ENCODE data around the gene DLG2. TPM values are rescaled to one million over a fixed set of nuclear protein-coding genes. Genes with fewer than 3 reads are reported as not detected.

The DLG2 gene
- total RNA-seq, 1 experiment from 2014 or later, result 17.5 TPM

GRCh38 chr11:85540181-85540580 is 87.0 kb downstream of the DLG2 start:
- POLR2A ChIA-PET, result no interaction called here
- Mint-ChIP-seq H3K4me3 (no peak overlapping the region), H3K27ac (peak overlapping the region; percentile 77), H3K9me3 (peaks cover 20% of the 10 kb centered on the region), H3K27me3 (ENCODE audit: low read depth) (no peaks in the 10 kb centered on the region), H3K36me3 (peaks cover 30% of the 10 kb centered on the region), H3K4me1 (peaks cover 55% of the 10 kb centered on the region)
- TF ChIP-seq OVOL2 (CRISPR knock-in tag; IDR thresholded peaks at IDR 0.05; ENCODE audit: borderline replicate concordance) (no peak), SMAD4 (CRISPR knock-in tag; IDR thresholded peaks at IDR 0.05) (no peak), FOXK1 (CRISPR knock-in tag; IDR thresholded peaks at IDR 0.05) (no peak), ETV6 (CRISPR knock-in tag; IDR thresholded peaks at IDR 0.05) (no peak), ZMAT4 (CRISPR knock-in tag; IDR thresholded peaks at IDR 0.05) (no peak), NR2C2 (CRISPR knock-in tag; IDR thresholded peaks at IDR 0.05) (no peak), ATF1 (CRISPR knock-in tag; IDR thresholded peaks at IDR 0.05) (no peak), MXD4 (CRISPR knock-in tag; IDR thresholded peaks at IDR 0.05; ENCODE audit: borderline replicate concordance) (no peak), SMAD3 (CRISPR knock-in tag; IDR thresholded peaks at IDR 0.05; ENCODE audit: borderline replicate concordance) (no peak), ZSCAN18 (CRISPR knock-in tag; IDR thresholded peaks at IDR 0.05) (no peak)
- TF ChIP-seq, protein P1, sequence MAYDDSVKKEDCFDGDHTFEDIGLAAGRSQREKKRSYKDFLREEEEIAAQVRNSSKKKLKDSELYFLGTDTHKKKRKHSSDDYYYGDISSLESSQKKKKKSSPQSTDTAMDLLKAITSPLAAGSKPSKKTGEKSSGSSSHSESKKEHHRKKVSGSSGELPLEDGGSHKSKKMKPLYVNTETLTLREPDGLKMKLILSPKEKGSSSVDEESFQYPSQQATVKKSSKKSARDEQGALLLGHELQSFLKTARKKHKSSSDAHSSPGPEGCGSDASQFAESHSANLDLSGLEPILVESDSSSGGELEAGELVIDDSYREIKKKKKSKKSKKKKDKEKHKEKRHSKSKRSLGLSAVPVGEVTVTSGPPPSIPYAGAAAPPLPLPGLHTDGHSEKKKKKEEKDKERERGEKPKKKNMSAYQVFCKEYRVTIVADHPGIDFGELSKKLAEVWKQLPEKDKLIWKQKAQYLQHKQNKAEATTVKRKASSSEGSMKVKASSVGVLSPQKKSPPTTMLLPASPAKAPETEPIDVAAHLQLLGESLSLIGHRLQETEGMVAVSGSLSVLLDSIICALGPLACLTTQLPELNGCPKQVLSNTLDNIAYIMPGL (CRISPR knock-in tag; IDR thresholded peaks at IDR 0.05), result no peak
- TF ChIP-seq, protein P2, sequence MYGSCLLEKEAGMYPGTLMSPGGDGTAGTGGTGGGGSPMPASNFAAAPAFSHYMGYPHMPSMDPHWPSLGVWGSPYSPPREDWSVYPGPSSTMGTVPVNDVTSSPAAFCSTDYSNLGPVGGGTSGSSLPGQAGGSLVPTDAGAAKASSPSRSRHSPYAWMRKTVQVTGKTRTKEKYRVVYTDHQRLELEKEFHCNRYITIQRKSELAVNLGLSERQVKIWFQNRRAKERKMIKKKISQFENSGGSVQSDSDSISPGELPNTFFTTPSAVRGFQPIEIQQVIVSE (CRISPR knock-in tag; IDR thresholded peaks at IDR 0.05; ENCODE audit: borderline replicate concordance), result no peak
- CTCF ChIA-PET, result no interaction called here
- ATAC-seq (peak; percentile 32), DNase-seq (ENCODE audit: low spot score) (no peak)

- H3K4me3 Mint-ChIP-seq, result no peak overlapping the region
- TF ChIP-seq, protein P3, sequence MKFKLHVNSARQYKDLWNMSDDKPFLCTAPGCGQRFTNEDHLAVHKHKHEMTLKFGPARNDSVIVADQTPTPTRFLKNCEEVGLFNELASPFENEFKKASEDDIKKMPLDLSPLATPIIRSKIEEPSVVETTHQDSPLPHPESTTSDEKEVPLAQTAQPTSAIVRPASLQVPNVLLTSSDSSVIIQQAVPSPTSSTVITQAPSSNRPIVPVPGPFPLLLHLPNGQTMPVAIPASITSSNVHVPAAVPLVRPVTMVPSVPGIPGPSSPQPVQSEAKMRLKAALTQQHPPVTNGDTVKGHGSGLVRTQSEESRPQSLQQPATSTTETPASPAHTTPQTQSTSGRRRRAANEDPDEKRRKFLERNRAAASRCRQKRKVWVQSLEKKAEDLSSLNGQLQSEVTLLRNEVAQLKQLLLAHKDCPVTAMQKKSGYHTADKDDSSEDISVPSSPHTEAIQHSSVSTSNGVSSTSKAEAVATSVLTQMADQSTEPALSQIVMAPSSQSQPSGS (CRISPR knock-in tag; IDR thresholded peaks at IDR 0.05; ENCODE audit: borderline replicate concordance, low read depth), result no peak
- TF ChIP-seq ETV6 (CRISPR knock-in tag; IDR thresholded peaks at IDR 0.05) (no peak), ZNF138 (CRISPR knock-in tag; conservative IDR thresholded peaks at IDR 0.05) (no peak), AFF4 (CRISPR knock-in tag; IDR thresholded peaks at IDR 0.05; ENCODE audit: borderline replicate concordance) (no peak)
- no peak for ATAC-seq
- H3K27me3 Mint-ChIP-seq (ENCODE audit: low read depth), result no peaks in the 10 kb centered on the region
- peaks cover 51% of the 10 kb centered on the region for H3K4me1 Mint-ChIP-seq
- POLR2A ChIA-PET, result no interaction called here
- peaks cover 20% of the 10 kb centered on the region for H3K9me3 Mint-ChIP-seq
- CTCF ChIA-PET, result no interaction called here
- H3K27ac Mint-ChIP-seq, result peak overlapping the region; percentile 77
- no peak for DNase-seq (ENCODE audit: low spot score)
- peaks cover 30% of the 10 kb centered on the region for H3K36me3 Mint-ChIP-seq
Observed at GRCh38 chr11:85539740-85540139, 87.4 kb downstream of the DLG2 start.

All from WTC11 (cell line).